GM19395 (cell line): ENCODE data around the gene INPP5J.
"Not testable (repeated sequence)": the region's sequence is repeated elsewhere in the genome, so short reads cannot be mapped to it uniquely, and the experiment has no call there.

Source experiments
- ATAC-seq: cut with Tn5 transposase; IDR thresholded peaks from one replicate; pipeline ENCODE4 v1.9.1; 2021; ENCODE audit warnings: mild to moderate bottlenecking, moderate library complexity; ENCODE audit not compliant: unreplicated experiment

INPP5J gene

DNA sequence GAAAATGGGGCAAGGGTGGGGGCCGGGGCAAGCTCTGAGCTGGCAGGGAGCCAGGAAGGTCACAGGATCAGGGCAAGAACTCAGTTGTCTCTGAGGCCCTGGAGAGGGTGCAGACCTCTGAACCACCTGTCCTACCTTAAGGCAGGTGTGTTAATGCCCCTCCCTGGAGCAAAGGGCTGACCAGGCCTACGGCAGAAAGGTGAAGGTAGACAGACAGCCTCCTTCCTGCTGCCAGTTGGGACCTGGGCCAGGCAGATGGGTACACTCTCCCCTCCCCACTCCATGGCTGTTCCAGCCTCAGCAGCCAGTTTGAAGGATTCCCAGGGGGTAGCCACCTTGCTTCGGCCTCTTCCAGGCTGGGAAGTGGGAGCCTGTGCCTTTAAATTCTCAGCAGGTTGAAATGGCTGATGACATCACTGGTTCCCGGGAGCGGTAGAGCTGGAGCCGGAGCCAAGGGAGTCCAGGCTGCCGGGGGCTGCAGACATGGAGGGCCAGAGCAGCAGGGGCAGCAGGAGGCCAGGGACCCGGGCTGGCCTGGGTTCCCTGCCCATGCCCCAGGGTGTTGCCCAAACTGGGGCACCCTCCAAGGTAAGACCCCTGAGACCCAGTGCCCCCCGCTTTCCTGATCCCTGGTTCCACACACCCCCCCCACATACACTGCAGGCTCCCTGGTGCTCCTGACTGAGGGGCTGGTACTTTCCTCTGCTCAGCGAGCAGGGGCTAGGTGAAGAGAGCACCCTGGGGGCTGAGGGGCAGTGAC is at the start of gene INPP5J:
Gene INPP5J, plus strand, starts transcription at position 435 of the 760 bp plus-strand sequence. Its CDS starts 49 bp downstream, at position 484.
- ATAC-seq, result no peak

DNA sequence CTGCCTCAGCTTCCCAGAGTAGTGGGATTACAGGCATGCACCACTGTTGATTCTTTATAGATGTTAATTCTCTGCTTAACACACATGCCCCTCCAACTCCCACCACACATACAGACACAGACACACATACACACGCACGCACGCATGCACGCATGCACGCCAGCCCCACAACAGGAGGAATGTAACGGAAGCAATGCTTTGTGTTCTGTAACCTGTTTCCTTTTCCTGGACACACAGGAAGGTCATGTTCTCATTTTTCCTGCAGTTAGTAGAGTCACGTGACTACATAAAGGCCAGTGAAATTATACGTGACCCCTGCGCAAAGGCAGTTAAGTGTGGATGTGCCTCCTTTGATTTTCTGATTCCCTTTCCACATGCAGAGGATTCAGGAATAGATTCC is 49.6 kb upstream of the INPP5J start:
- not testable (repeated sequence) for ATAC-seq

GRCh38 chr22:31073545-31074145 is 49.1 kb upstream of the INPP5J start:
- ATAC-seq, result not testable (repeated sequence)

GRCh38 chr22:31075961-31076360 is 46.8 kb upstream of the INPP5J start:
- no peak for ATAC-seq

DNA sequence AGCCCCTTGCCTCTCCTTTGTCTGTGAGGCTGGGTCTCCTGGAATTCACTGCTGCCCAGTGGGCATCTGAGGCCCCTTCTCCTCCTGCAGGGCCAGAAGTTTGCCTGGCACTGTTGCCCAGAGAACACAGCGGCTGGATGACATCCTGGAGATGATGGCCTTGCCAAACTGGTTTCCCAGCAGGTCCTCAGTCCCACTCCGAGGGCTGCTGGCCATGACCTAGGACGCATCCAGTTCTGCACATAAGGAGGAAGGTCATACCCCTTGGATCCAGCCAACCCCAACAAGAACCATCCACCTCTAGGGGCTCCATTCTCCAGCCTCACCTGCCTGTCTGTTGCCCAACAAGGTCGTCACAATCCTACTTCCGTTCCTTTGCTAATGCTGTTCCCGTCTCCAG is 45.1 kb upstream of the INPP5J start:
- ATAC-seq, result no peak

DNA sequence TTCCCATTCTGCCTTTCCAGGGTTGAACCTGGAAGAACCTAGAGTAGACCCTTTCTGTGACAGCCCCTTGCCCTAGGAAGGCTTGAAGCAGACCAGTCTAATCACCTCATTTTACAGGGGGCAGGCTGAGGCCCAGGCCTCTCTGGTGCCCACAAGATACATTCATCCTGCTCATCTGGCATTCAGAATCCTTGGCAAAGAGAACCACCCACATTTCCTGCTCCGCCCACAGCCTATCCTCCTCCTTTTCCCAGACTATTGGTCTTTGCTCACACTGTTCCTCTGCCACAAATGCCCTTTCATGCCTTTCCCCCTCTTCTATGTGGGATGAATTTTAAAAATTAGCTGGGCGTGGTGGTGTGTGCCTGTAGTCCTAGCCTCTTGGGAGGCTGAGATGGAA is 44.4 kb upstream of the INPP5J start:
- not testable (repeated sequence) for ATAC-seq

DNA sequence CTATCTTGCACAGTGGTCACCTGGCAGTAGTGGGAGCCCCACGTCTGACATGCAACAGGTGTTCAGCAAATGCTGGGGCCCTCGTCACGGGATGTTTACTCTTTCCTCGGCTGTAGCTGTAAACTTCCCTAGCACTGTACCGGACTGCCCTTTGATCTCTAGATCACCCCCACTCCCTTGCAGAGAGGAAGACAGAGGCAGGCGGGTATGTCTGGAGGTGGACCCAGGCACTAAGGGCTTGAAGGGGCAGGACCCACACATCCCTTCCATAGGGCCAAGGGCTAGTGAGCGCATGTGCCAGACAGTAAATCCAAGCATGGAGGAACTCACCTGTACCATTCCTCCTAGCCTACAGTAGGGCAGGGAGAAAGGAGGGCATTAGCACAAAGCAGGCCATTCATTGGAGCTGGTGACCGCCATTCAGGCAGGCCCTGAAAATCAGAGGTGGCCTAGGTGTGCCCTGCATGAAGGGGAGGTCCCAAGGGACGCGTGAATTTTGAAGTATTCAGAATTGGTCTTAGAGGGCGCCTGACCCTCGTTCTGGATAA is 43.6 kb upstream of the INPP5J start:
- no peak for ATAC-seq

DNA sequence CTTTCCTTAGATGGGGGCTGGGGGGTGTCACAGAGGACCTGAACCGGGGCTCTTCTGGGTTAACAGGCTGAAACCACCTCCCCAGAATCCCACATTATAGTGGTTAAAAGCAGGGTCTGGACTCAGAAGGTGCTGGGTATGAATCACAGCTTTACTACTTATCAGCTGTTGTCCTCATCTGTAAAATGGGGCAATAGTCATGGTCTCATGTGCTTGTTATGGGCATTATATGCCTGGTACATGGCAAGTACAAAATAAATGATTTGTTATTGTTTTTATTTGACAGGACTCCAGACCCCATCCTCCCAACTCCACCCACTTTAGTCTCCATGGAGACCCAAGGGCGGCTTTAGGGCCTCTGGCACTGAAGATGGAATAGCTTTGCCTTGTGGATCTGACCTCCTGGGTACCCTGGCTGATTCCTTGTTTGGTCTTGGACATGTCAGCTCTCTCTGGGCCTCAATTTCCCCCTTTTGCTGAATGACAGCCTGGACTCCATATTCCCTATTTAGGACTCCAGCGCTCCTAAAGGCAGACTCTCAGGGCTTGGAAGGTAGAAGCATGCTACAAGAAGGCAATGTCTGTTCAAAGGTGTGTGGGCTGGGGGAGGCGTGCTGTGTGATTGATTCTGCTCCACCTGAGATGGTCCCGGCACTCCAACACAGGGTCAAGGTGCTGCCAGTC is 42.5 kb upstream of the INPP5J start:
- no peak for ATAC-seq

DNA sequence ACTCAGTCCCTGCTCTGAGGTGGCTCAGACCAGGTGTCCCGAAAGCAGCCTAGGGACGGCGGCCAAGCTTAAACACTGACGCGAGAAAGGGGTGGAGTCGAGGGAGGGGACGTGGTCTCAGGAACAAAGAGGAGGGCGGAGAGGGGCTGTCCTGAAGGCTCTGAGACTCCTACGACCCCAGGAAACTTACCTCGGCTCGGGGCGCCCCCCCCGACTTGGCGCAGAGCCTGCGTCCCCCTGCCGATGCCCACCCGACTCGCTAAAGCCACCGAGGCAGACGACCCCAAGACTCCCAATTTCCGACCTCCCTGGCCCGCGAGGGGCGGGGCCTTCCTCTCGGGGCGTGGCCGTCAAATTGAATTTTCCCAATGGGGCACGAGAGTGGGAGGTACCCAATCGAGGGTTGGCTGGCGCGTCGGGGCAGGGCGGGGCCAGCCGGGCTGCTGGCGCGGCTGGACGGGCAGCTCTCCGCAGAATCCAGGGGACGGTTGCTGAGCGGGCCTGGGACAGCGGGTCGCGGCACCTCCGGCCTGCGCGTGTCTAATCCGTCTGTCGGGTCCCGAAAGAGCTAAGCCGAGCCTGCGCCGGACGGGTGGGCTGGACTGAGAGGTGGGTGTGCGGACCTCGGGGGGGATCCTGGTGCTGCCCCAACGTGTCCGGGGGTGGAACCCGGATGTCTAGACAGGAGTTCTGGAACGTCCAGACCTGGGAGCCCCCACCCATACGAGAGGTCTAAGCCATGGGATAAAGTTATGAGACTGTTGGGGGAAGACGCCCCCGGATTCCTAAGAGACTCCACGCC is 41.7 kb upstream of the INPP5J start, which contains the start of gene SMTN:
Gene SMTN, plus strand, starts transcription at position 471 of the 802 bp plus-strand sequence. CDS start 1,941 bp downstream, outside the sequence.
- peak; percentile 57 for ATAC-seq

DNA sequence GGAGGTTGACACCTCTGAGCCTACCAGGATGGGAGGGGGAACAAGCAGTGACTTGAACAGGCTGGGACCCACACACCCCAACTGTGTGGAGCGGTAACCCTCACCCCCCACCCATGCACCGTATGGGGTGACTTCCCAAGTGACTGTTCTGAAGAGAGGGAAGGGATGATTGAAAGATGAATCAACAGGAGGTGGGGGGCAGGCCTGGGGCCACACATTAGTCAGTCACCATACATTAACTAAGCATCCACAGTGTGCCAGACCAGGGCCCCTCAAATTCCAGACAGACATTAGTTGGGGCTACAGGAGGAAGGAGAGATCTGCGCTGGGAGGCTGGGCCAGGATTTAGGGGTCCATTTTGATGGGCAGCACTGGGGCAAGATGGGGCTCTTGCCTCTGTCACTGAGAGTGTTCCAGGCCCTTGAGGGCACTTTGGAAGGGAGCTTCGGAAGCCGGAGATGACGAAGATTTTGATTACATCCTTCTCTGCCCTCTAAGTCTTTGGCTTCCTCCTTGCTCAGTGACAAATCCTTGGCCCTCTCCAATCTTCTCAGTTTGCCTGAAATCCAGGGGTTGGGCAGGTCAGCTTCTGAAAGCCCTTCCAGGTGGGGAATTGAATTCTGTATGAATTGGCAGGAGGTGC is 40.7 kb upstream of the INPP5J start:
- ATAC-seq, result no peak

- no peak for ATAC-seq
Observed at GRCh38 chr22:31082606-31083376, 40.0 kb upstream of the INPP5J start.

DNA sequence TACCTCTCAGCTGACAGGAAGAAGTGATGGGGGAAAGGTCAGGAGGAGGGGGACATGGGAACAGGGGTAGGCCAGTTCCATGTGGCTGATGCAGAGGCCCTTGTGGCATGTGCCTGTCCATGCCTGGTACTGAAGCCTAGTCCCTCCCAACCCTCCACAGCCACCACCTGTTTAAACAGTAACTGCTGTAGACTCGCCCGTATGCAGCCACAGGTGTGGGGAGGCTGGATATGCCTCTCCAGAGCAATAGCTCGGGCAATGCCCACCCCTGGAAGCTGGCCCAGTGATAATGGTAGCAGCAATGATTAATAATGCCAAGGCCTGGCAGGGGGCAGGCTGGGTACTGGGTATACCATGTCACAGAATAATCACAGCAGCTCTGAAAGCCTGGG is 39.4 kb upstream of the INPP5J start:
- ATAC-seq, result no peak

DNA sequence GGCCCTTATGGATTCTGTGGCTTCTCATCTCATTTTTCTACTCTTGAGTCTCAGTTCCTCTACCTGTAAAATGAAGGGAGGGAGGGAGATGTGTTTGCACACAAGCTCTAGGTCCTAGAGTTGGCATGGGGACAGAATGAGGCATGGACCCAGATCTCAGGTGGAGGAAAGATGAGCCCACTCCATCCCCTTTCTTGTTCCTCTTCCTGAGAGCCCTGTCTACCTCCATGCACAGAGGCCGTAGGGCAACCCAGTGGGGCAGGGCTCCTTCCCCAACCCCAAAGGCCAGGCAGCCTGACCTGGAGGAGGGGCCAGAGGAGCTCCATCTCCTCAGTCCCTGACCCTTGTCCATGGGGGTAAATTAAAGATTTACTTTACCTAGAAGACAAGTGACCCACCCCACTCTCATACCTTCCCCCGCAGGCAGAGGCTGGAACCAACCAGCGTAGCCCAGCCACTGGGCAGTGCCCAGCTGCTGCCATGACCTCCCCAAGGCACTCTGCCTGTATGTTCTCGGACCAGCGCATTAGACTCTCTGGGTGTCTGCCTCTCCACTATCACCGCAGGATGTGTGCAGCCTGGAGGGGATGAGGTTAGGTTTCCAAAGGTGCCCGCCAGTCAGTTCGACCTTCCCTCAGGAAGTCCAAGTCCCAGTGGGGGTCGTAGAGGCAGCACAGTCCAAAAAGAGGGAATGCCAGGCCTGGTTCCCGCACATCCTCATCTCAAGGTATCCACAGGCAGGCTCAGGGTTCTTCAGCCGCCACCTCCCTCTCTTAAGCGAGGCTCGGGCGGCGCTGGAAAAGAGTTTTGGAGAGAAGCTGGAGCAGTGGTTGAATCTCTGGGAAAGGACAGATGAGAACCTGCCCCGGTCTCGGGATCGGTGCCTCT is 38.6 kb upstream of the INPP5J start:
- ATAC-seq, result peak; percentile 12

DNA sequence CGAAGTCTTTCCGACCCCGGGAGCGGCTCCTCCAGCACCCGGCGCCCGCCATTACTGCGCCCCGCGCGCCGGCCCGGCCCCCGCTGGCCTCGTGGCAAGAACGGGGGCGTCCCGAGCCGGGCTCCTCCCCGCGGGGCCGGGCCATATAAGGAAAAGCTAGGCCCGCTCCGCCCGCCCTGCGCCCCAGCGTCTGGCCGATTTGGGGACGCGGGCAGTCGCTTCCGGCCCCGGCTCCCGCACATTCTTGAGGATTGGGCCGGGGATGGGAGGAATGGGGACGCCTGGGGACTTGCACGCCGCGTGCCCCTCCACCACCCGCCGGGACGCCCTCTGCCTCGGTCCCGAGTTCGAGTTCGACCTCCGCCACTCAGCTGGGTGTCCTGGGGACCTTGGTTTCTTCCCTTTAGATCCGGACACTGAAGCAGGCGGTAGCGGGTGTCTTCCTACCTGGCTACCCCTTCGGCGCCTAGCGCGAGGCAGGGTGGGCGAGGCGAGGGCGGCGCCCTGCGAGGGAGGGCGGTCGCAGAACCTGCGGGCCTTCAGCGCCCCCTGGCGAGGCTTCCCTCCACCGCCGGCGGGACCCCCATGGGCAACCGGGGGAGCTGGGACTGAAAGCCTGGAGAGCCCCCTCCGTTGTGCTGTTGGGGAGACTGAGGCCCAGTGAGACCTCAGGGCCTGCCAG is 37.8 kb upstream of the INPP5J start:
- ATAC-seq, result peak; percentile 54

- ATAC-seq, result no peak
Observed at GRCh38 chr22:31085493-31085824, 37.3 kb upstream of the INPP5J start.

DNA sequence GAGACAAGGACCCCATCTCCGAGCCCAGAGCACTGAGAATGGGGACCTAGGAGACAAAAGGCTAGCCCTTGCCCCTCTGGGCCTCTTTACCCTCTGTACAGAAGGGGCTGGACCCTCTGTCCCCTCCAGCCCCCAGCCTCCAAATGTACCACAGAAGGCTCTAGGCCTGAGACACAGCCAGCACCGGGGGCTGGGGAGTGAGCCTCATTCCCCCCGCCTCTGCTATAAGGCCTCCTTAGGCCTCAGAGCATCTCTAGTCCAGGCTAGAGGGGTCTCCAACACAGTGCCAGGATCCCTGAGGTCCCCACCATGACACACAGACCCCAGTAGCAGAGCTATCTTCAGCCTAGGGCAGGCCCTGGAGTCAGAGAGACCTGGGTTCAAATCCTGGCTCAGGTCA is 36.8 kb upstream of the INPP5J start:
- ATAC-seq, result no peak

- ATAC-seq, result no peak
Observed at GRCh38 chr22:31086703-31087330, 35.9 kb upstream of the INPP5J start.
